Right lobe of liver (tissue), 4 donors: ENCODE measurements around the gene TTC38.

Experiments
- CTCF ChIP-seq, 4 donors: fragments of 200-600 bp in 3 of 4; fragments of 450-650 bp in 1 of 4; IDR thresholded peaks; one replicate each; pipeline versions ENCODE4 v1.5.1 to v1.8.0; 2016 to 2022; ENCODE audit warnings: antibody characterized with exemption in 4 of 4, mild to moderate bottlenecking in 2 of 4
- POLR2A ChIP-seq: fragments of 450-650 bp; IDR thresholded peaks from one replicate; pipeline ENCODE4 v1.6.1; 2017; ENCODE audit warnings: antibody characterized with exemption, mild to moderate bottlenecking
- donor health status: DM: no; HTN: no; CAD: no.
- donor health status: DM: no; HTN: no; CAD: no.
- donor health status: DM: no; HTN: yes; CAD: no.

- TF ChIP-seq POLR2A, result no peak
- no peak for TF ChIP-seq CTCF (IDR thresholded peaks at IDR 0.05)
Observed at GRCh38 chr22:46309526-46310085, 41.8 kb downstream of the TTC38 start.
